GM18951 (cell line): ENCODE results near the gene DHRS2.

Experiments
- POLR2A ChIP-seq: IDR thresholded peaks from 4 replicates; pipeline ENCODE4 v1.6.1; 2011; ENCODE audit warnings: mild to moderate bottlenecking; ENCODE audit not compliant: insufficient read length, insufficient read depth; ENCODE audit errors: extremely low read depth
- in situ Hi-C: fragments of 300-500 bp; cut with MboI; formaldehyde crosslinking; loops from one replicate; pipeline ENCODE4 v1.12.0; 2022; ENCODE audit warnings: low sequenced_read_pairs, mixed read lengths, inconsistent platforms; ENCODE audit not compliant: unreplicated experiment

The DHRS2 gene

GRCh38 chr14:23641915-23642588 is 5.9 kb downstream of the DHRS2 start:
- TF ChIP-seq POLR2A, result no peak
- in situ Hi-C loops, result no loop called here

DNA sequence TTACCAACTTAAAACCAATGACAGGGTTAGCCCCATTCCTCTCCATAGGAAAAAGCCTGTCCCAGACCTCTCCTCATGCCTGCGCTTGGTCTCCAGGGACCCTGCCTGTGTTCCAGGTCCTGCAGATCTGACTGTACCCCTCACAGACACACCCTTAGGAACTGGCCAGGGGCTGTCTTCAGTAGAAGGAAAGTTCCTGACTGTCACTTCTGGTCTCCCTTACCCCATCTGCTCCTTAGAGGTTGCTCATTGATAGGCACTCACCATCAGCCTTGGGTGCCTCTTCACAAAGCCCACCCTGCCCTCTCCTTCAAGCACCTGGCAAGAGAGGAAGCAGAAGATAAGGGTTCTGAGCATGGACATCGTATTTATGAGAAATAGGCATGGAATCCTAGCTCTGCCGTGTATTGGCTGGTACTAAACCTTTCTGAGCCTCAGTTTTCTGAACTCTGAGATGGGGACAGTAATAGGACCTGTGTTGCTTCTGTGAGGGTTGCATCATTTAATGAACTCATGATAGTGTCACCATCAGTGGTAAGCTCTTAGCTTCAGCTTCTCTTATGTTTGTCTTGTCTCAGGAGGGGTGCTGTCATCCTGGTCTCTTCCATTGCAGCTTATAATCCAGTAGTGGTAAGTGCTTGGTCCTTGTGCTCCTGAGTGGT is 7.5 kb downstream of the DHRS2 start:
- in situ Hi-C loops, result no loop called here
- no peak for TF ChIP-seq POLR2A

DNA sequence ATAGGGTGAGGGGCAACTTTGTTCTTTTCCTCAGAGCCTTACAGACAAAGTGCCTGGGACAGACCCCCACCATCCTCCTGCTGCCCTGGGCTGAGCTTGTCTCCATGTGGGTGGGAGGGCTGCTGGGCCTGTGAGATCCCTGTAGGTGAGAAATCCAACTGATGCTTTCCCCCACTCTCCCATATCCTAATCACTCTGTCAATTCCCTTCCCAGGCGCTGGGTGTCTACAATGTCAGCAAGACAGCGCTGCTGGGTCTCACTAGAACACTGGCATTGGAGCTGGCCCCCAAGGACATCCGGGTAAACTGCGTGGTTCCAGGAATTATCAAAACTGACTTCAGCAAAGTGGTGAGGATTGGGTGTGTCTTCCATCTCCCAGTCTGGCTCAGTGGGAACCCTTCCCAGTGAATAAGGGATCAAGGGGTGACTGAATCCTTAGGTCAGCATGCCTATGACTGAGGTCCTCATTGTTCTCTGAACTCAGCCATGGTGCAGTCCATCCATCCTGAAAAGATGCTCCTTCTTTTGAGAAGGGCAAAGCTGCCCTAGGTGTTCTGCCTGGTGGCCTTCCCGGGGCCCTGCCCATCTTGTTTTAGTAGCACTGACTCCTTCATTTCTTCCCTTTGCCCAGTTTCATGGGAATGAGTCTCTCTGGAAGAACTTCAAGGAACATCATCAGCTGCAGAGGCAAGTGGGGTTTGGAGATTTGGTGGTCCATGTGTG is 8.2 kb downstream of the DHRS2 start:
- in situ Hi-C loops, result no loop called here

DNA sequence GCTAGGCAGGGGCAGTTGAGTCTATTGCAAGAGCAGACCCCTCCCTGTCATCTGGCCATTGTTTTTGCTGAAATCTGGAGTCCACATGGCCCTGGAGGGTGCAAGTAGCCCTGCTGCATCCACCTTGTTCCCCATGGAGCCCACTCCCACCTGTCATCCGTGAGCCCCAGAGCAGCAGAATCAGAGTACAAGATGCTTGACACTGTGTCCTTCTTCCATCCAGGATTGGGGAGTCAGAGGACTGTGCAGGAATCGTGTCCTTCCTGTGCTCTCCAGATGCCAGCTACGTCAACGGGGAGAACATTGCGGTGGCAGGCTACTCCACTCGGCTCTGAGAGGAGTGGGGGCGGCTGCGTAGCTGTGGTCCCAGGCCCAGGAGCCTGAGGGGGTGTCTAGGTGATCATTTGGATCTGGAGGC is 8.8 kb downstream of the DHRS2 start:
- TF ChIP-seq POLR2A, result no peak
- in situ Hi-C loops, result no loop called here

More for the DNA sequence above, 8.2 kb downstream of the DHRS2 start:
- no peak for TF ChIP-seq POLR2A

DNA sequence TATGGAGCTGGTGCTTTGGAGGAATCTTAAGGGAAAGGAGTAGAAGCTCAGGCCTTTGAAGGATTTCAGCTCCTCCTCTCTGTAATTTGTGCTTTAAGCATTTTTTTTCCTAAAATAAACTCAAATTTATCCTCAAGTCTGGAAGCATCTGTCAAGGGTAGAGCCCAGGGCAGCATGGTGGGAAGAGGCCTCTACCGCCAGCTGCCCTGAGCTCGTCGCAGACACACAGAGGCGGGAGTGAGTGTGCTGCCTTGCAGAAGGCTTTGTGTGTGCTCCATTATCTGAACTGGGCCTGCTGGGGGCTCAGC is 9.3 kb downstream of the DHRS2 start:
- TF ChIP-seq POLR2A, result no peak
- in situ Hi-C loops, result no loop called here

GRCh38 chr14:23645812-23646647 is 9.9 kb downstream of the DHRS2 start:
- in situ Hi-C loops, result no loop called here
- no peak for TF ChIP-seq POLR2A

- in situ Hi-C loops, result no loop called here
- no peak for TF ChIP-seq POLR2A
Measured at GRCh38 chr14:23646648-23647549, 10.7 kb downstream of the DHRS2 start.

DNA sequence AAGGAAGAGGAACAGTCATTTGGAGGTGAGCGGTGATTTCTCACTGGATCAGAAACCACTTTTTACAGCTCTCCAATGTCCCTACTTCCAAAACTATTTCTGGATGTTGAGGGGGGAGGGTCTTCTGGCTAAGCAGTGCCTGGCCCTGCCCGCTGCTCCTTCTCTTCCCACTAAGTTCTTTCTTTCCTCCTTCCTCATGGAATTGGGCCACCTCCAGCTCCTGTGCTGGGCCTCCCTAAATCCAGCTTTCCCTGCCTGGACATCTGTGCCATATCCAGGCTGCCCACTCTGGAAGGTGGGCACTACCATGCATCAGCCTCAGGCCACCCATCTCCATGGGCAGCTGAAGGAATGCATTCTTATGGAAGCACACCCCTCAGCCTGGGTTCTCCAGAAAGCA is 11.5 kb downstream of the DHRS2 start:
- in situ Hi-C loops, result no loop called here

GRCh38 chr14:23648764-23649460 is 12.7 kb downstream of the DHRS2 start:
- in situ Hi-C loops, result no loop called here
- no peak for TF ChIP-seq POLR2A

More for the DNA sequence above, 11.5 kb downstream of the DHRS2 start:
- TF ChIP-seq POLR2A, result no peak

DNA sequence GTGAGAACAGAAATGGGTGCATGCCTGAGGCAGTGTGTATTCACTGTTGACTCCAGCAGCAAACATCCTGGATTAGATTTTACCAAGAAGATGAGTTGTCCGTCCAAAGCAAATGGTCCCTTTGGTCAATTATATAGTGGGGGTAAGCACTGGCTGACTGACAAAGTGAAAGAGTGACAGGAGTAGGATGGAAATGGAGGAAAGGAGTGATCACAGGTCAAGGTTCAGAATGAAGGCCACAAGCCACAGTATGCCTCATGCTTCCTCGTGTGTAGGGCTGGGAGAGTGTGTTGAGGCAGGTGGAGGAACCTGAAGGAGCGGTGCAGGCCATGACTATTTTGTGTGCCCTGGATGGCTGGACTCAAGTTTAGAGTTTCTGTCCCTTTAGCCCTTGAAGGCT is 14.3 kb downstream of the DHRS2 start:
- in situ Hi-C loops, result no loop called here
- no peak for TF ChIP-seq POLR2A

DNA sequence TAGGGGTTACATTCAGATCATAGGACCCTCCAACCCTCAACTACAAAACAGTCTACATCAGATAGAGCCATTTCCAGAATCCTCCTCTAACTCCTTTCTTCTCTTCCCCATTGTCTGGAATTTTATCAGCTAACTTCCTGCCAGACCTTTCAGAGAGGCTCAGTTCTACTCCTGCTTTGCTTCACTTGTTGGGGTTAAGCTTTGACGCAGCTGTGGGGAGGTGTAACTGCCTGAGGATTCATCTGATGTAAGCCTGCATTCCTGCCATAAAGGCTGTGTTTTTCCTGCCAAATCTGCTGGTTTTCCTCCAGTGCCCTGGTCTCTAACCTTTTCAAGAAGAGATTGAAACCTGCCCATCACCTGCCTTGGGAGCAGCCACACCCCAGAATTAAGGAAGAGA is 16.9 kb downstream of the DHRS2 start:
- in situ Hi-C loops, result no loop called here
- TF ChIP-seq POLR2A, result no peak

DNA sequence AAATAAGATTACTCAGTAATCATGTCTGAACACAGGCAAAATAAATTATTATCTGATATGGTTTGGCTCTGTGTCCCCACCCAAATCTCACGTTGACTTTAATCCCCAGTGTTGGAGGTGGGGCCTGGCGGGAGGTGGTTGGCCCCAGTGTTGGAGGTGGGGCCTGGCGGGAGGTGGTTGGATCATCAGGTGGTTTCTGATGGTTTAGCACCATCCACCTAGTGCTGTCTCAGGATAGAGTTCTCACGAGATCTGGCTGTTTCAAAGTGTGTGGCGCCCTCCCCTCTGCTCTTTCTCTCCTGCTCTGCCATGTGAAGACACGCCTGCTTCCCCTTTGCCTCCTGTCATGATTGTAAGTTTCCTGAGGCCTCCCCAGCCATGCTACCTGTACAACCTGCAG is 18.1 kb downstream of the DHRS2 start:
- TF ChIP-seq POLR2A, result no peak
- in situ Hi-C loops, result no loop called here
